Esophagus squamous epithelium (tissue), 4 donors: ENCODE measurements around the gene TH.

ENCODE experiments used
- POLR2A ChIP-seq, 4 donors: fragments of 450-650 bp; IDR thresholded peaks; one replicate each; pipeline ENCODE4 v1.6.1; 2017; ENCODE audit warnings: antibody characterized with exemption in 4 of 4, mild to moderate bottlenecking in 4 of 4, moderate library complexity in 3 of 4
- TF ChIP-seq, protein P1 (sequence below), 6 experiments: fragments of 450-650 bp in 4 of 6; fragments of 200-600 bp in 2 of 6; sonication (generic) in 2 of 6; IDR thresholded peaks; one replicate each; pipeline ENCODE4 v1.5.1; 2016 to 2019; ENCODE audit warnings: antibody characterized with exemption in 6 of 6, mild to moderate bottlenecking in 4 of 6, moderate library complexity in 4 of 6

DNA sequence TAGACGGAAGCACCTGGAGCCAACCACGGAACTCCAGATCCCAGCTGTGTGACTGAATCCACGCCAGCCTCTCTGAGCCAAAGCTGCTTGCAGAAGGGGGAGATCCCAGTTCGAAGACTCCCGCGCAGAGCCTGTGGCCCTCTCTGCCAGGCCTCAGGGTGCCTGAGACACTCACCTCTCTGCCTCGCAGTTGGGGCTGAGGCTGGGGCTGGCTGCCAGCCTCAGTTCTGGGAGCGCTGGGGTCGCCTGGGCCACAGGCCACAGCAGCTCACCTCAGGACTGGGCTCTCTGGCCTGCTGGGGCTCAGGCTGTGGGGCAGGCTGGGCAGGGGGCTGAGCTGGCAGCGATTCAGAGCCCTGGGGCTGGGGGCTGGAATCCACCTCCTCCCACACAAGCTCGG lies 24.2 kb downstream of the TH start:
- TF ChIP-seq, protein P1, sequence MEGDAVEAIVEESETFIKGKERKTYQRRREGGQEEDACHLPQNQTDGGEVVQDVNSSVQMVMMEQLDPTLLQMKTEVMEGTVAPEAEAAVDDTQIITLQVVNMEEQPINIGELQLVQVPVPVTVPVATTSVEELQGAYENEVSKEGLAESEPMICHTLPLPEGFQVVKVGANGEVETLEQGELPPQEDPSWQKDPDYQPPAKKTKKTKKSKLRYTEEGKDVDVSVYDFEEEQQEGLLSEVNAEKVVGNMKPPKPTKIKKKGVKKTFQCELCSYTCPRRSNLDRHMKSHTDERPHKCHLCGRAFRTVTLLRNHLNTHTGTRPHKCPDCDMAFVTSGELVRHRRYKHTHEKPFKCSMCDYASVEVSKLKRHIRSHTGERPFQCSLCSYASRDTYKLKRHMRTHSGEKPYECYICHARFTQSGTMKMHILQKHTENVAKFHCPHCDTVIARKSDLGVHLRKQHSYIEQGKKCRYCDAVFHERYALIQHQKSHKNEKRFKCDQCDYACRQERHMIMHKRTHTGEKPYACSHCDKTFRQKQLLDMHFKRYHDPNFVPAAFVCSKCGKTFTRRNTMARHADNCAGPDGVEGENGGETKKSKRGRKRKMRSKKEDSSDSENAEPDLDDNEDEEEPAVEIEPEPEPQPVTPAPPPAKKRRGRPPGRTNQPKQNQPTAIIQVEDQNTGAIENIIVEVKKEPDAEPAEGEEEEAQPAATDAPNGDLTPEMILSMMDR (IDR thresholded peaks at IDR 0.05), result no peak
- TF ChIP-seq POLR2A (IDR thresholded peaks at IDR 0.05), result no peak
